Measurements from ENCODE around the gene CALHM6. TPM values are rescaled to one million over a fixed set of nuclear protein-coding genes. Genes with fewer than 3 reads are reported as not detected.

The CALHM6 gene
- total and polyA plus RNA-seq, 10 of the 15 experiments (the other 5 are each of a cell fraction or from before 2014, with no cell fraction given): 0.15 to 3.4 (median 1.3) TPM

DNA sequence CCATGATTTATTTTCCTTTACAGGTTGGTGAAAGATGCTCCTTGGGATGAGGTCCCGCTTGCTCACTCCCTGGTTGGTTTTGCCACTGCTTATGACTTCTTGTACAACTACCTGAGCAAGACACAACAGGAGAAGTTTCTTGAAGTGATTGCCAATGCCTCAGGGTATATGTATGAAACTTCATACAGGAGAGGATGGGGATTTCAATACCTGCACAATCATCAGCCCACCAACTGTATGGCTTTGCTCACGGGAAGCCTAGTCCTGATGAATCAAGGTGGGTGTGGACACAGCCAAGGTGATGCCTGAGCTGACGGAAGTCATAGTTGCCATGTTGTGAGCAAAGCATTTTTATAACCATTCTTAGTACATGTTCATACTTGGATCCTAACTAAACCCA is 34.6 kb upstream of the CALHM6 start:
- Histone ChIP-seq H3K27me3 (replicated peaks in 1 of 2; ENCODE audit: control insufficient read depth in 2 of 2, insufficient read depth in 2 of 2, low read length in 1 of 2) (no peaks in the 10 kb centered on the region), H3K4me2 (ENCODE audit: control insufficient read depth, insufficient read depth) (no peak overlapping the region), H3K4me1 (ENCODE audit: control insufficient read depth, insufficient read depth, low read length) (no peaks in the 10 kb centered on the region), H3K36me3 (ENCODE audit: control insufficient read depth in 2 of 2, insufficient read depth in 2 of 2, low read length in 1 of 2) (peaks cover 0 to 19% of the 10 kb centered on the region in 2 experiments; a peak in 1 of 4 replicates), H3K27ac (ENCODE audit: control insufficient read depth, insufficient read depth) (no peak overlapping the region), H3K9me3 (replicated peaks; ENCODE audit: control insufficient read depth, insufficient read depth, low read length) (no peaks in the 10 kb centered on the region), H2AFZ (ENCODE audit: control insufficient read depth, low read depth, low read length) (no peak overlapping the region), H3K9ac (ENCODE audit: control insufficient read depth, insufficient read depth, low read length) (no peak overlapping the region), H3K4me3 (no peak overlapping the region), H3K79me2 (ENCODE audit: control insufficient read depth, insufficient read depth, low read length) (peaks cover 23% of the 10 kb centered on the region), H4K20me1 (ENCODE audit: control insufficient read depth, insufficient read depth) (no peaks in the 10 kb centered on the region)
- FAIRE-seq (no peak), DNase-seq (ENCODE audit: low read depth, low spot score) (no peak), ATAC-seq (no peak)
- SMC1A ChIA-PET (ENCODE audit: uncharacterized antibody, unreplicated experiment): interaction anchor here (1.3 kb wide), 2 partner anchors 8 to 11 kb away, joined by 3 read pairs; no protein-coding TSS in a partner anchor
- intact Hi-C loops (cut with micrococcal nuclease; ENCODE audit: unreplicated experiment) (no loop called here), in situ Hi-C loops (cut with MboI) (no loop called here)
- BruUV-seq (replicated peaks): no TSS peak
- RAD21 ChIA-PET (ENCODE audit: unreplicated experiment): no interaction called here
- POLR2A ChIA-PET: no interaction called here
- TF ChIP-seq, protein P1, sequence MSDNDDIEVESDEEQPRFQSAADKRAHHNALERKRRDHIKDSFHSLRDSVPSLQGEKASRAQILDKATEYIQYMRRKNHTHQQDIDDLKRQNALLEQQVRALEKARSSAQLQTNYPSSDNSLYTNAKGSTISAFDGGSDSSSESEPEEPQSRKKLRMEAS (IDR thresholded peaks at IDR 0.05; ENCODE audit: low read depth, low read length): no peak
- TF ChIP-seq NRF1 (conservative IDR thresholded peaks at IDR 0.05; ENCODE audit: low read depth, low read length) (no peak), TCF12 (IDR thresholded peaks at IDR 0.05; ENCODE audit: low read depth, low read length) (no peak), SREBF1 (IDR thresholded peaks at IDR 0.05; ENCODE audit: low read length) (no peak), EZH2 (IDR thresholded peaks at IDR 0.05; ENCODE audit: borderline replicate concordance, control insufficient read depth, low read depth, low read length) (no peak), ZNF622 (IDR thresholded peaks at IDR 0.05) (no peak), CREM (IDR thresholded peaks at IDR 0.05; ENCODE audit: low read depth) (no peak), RUNX3 (IDR thresholded peaks at IDR 0.05; ENCODE audit: low read length) (no peak), TCF7 (IDR thresholded peaks at IDR 0.05; ENCODE audit: borderline replicate concordance) (no peak), POU2F2 (IDR thresholded peaks at IDR 0.05; ENCODE audit: borderline replicate concordance, low read depth, low read length) (no peak)
- TF ChIP-seq, protein P2, sequence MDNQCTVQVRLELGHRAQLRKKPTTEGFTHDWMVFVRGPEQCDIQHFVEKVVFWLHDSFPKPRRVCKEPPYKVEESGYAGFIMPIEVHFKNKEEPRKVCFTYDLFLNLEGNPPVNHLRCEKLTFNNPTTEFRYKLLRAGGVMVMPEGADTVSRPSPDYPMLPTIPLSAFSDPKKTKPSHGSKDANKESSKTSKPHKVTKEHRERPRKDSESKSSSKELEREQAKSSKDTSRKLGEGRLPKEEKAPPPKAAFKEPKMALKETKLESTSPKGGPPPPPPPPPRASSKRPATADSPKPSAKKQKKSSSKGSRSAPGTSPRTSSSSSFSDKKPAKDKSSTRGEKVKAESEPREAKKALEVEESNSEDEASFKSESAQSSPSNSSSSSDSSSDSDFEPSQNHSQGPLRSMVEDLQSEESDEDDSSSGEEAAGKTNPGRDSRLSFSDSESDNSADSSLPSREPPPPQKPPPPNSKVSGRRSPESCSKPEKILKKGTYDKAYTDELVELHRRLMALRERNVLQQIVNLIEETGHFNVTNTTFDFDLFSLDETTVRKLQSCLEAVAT (IDR thresholded peaks at IDR 0.05): no peak
- TF ChIP-seq, protein P3, sequence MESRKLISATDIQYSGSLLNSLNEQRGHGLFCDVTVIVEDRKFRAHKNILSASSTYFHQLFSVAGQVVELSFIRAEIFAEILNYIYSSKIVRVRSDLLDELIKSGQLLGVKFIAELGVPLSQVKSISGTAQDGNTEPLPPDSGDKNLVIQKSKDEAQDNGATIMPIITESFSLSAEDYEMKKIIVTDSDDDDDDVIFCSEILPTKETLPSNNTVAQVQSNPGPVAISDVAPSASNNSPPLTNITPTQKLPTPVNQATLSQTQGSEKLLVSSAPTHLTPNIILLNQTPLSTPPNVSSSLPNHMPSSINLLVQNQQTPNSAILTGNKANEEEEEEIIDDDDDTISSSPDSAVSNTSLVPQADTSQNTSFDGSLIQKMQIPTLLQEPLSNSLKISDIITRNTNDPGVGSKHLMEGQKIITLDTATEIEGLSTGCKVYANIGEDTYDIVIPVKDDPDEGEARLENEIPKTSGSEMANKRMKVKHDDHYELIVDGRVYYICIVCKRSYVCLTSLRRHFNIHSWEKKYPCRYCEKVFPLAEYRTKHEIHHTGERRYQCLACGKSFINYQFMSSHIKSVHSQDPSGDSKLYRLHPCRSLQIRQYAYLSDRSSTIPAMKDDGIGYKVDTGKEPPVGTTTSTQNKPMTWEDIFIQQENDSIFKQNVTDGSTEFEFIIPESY (IDR thresholded peaks at IDR 0.05): no peak
- CTCF ChIA-PET: interaction anchor here (0.9 to 2.4 kb wide), 6 partner anchors 9 to 158 kb away, joined by 3 to 9 read pairs (median 6); no protein-coding TSS in a partner anchor
- 97% methylated on average over 3 of the region's 3 CpGs for WGBS (ENCODE audit: insufficient coverage, insufficient replicate concordance, low lambda C conversion rate, missing lambda C conversion rate)

All from GM12878 (cell line).